ENCODE results near the gene TAF13.

Gene TAF13

GRCh38 chr1:109075531-109076490 lies at the start of gene TAF13:
TSS of gene TAF13 (minus strand) at chr1:109076003. CDS start at chr1:109075947, 56 bp downstream.
- DNase-seq (ENCODE audit: low read depth in 3 of 3): peak; percentile 79 to 84 (median 81)

- DNase-seq (ENCODE audit: low read depth in 3 of 3): no peak
These were observed 44.6 kb upstream of the TAF13 start for GRCh38 chr1:109120356-109120755.

- DNase-seq (ENCODE audit: low read depth in 3 of 3): no peak
These were observed 42.3 kb upstream of the TAF13 start for GRCh38 chr1:109118089-109118488.

- no peak for DNase-seq (ENCODE audit: low read depth in 3 of 3)
These were observed 40.5 kb upstream of the TAF13 start for GRCh38 chr1:109116286-109116685.

- no peak for DNase-seq (ENCODE audit: low read depth in 3 of 3)
These were observed 39.9 kb upstream of the TAF13 start for GRCh38 chr1:109115685-109116084.

- DNase-seq (ENCODE audit: low read depth in 3 of 3): no peak
These were observed 38.5 kb upstream of the TAF13 start for GRCh38 chr1:109114342-109114674.

GRCh38 chr1:109113590-109114341 lies 38.0 kb upstream of the TAF13 start, which contains the start of gene ELAPOR1:
TSS of gene ELAPOR1 (plus strand) at chr1:109114115. CDS start at chr1:109114184, 69 bp downstream.
- DNase-seq (ENCODE audit: low read depth in 3 of 3): peak; percentile 57 to 72 (median 59)

GRCh38 chr1:109112652-109113285 lies 37.0 kb upstream of the TAF13 start:
- DNase-seq (ENCODE audit: low read depth in 3 of 3): peak; percentile 80 to 87 (median 85)

GRCh38 chr1:109112056-109112651 lies 36.4 kb upstream of the TAF13 start:
- no peak for DNase-seq (ENCODE audit: low read depth in 3 of 3)

GRCh38 chr1:109111386-109112055 lies 35.7 kb upstream of the TAF13 start:
- no peak for DNase-seq (ENCODE audit: low read depth in 3 of 3)

- DNase-seq (ENCODE audit: low read depth in 3 of 3): no peak
These were observed 34.1 kb upstream of the TAF13 start for GRCh38 chr1:109109906-109110305.

GRCh38 chr1:109107785-109108184 lies 32.0 kb upstream of the TAF13 start:
- DNase-seq (ENCODE audit: low read depth in 3 of 3): no peak

- DNase-seq (ENCODE audit: low read depth in 3 of 3): no peak
These were observed 30.1 kb upstream of the TAF13 start for GRCh38 chr1:109105881-109106280.

GRCh38 chr1:109104364-109105151 lies 28.8 kb upstream of the TAF13 start:
- DNase-seq (ENCODE audit: low read depth in 3 of 3): no peak

- DNase-seq (ENCODE audit: low read depth in 3 of 3): peak; percentile 94 to 96 (median 95)
These were observed 24.4 kb upstream of the TAF13 start for GRCh38 chr1:109099938-109100773.

- DNase-seq (ENCODE audit: low read depth in 3 of 3): no peak
These were observed 20.3 kb upstream of the TAF13 start for GRCh38 chr1:109096120-109096519.

- no peak for DNase-seq (ENCODE audit: low read depth in 3 of 3)
These were observed 19.8 kb upstream of the TAF13 start for GRCh38 chr1:109095631-109096030.

- DNase-seq (ENCODE audit: low read depth in 3 of 3): no peak
These were observed 19.1 kb upstream of the TAF13 start for GRCh38 chr1:109094871-109095270.

GRCh38 chr1:109094377-109094803 lies 18.6 kb upstream of the TAF13 start:
- DNase-seq (ENCODE audit: low read depth in 3 of 3): no peak

Data from stimulated activated CD4-positive, alpha-beta T cell treated with anti-CD3 and anti-CD28 coated beads, TNF-alpha, amount 100 ng/mL, for 48 hours (primary cell).